Measurements from ENCODE around the gene APMAP.

DNA sequence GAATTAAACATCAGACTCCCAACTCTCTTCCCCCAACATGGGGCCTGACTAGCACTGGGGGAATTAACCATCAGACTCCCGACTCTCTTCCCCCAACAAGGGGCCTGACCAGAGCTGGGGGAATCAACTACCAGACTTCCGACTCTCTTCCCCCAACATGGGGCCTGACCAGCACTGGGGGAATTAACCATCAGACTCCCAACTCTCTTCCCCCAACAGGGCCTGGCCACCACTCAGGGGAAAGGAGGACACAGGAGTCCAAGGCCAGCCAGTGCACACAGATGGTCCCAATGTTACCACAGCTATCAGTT is 30.4 kb downstream of the APMAP start:
- TF ChIP-seq, protein P1, sequence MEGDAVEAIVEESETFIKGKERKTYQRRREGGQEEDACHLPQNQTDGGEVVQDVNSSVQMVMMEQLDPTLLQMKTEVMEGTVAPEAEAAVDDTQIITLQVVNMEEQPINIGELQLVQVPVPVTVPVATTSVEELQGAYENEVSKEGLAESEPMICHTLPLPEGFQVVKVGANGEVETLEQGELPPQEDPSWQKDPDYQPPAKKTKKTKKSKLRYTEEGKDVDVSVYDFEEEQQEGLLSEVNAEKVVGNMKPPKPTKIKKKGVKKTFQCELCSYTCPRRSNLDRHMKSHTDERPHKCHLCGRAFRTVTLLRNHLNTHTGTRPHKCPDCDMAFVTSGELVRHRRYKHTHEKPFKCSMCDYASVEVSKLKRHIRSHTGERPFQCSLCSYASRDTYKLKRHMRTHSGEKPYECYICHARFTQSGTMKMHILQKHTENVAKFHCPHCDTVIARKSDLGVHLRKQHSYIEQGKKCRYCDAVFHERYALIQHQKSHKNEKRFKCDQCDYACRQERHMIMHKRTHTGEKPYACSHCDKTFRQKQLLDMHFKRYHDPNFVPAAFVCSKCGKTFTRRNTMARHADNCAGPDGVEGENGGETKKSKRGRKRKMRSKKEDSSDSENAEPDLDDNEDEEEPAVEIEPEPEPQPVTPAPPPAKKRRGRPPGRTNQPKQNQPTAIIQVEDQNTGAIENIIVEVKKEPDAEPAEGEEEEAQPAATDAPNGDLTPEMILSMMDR (IDR thresholded peaks at IDR 0.05), result no peak
- no peak for TF ChIP-seq POLR2AphosphoS5 (IDR thresholded peaks at IDR 0.05)
- no peak for TF ChIP-seq EP300 (IDR thresholded peaks at IDR 0.05)
- no peak for TF ChIP-seq POLR2A (IDR thresholded peaks at IDR 0.05)
